ENCODE measurements around the gene DNAH2.

- TF ChIP-seq POLR2A (IDR thresholded peaks at IDR 0.05) (no peak), CTCF (IDR thresholded peaks at IDR 0.05) (no peak)
Observed at GRCh38 chr17:7780736-7781135, 63.2 kb downstream of the DNAH2 start.

Measured in tibial nerve (tissue), 3 donors.